NCI-H510A (cell line): Measurements from ENCODE around the gene NRBF2.
"Not testable (repeated sequence)": the region's sequence is repeated elsewhere in the genome, so short reads cannot be mapped to it uniquely, and the experiment has no call there.

ENCODE experiments used
- DNase-seq: peaks from one replicate; lab custom pipeline; 2025; lab: John Stamatoyannopoulos, UW

Gene NRBF2

DNA sequence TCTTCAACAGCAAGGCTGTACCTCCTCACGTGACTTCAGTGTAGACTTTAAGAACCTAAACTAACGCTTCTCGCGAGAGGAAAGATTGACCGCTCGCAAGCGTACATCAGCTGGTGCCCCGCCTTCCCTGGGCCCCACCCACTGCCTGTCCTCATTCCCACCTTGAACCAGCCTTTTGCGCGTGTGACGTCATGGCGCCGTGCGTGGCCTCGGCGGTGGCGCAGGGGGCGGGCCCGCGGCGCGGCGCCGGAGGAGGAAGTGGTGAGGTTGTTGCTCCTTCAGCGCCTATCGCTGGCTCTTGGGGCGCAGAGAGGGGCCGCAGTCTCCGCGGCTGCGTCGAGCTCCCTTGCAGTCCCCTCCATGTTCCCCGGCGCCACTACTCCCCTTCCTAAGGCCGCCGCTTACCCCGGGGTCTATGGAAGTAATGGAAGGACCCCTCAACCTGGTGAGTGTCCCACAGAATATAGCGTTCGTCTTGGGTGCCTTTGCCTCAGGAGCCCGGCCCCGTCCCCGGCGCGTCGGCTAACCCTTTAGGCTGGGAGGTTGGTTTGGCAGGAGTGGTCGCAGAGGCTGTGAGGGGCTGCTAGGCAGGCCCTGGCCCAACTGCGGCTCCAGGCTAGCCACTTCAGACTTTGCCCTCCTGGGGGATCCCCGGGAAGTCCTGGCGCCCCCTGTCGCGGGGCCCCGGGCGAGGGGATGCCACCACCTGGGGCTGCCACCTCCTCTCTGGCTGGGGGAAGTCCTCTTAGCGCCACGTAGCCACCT is at the start of gene NRBF2:
Gene NRBF2, plus strand, starts transcription at position 273 of the 765 bp plus-strand sequence. Its CDS starts 143 bp downstream, at position 416.
- DNase-seq = peak; percentile 85

DNA sequence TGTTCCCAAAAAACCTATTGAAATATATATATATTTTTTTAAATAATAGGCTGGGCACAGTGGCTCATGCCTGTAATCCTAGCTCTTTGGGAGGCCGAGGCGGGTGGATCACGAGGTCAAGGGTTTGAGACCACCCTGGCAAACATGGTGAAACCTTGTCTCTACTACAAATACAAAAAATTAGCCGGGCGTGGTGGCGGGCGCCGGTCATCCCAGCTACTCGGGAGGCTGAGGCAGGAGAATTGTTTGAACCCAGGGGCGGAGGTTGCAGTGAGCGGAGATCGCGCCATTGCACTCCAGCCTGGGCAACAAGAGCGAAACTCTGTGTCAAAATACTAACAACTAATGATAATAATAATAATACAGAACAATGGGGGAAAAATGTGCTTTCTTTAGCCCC is 49.7 kb upstream of the NRBF2 start:
- not testable (repeated sequence) for DNase-seq

DNA sequence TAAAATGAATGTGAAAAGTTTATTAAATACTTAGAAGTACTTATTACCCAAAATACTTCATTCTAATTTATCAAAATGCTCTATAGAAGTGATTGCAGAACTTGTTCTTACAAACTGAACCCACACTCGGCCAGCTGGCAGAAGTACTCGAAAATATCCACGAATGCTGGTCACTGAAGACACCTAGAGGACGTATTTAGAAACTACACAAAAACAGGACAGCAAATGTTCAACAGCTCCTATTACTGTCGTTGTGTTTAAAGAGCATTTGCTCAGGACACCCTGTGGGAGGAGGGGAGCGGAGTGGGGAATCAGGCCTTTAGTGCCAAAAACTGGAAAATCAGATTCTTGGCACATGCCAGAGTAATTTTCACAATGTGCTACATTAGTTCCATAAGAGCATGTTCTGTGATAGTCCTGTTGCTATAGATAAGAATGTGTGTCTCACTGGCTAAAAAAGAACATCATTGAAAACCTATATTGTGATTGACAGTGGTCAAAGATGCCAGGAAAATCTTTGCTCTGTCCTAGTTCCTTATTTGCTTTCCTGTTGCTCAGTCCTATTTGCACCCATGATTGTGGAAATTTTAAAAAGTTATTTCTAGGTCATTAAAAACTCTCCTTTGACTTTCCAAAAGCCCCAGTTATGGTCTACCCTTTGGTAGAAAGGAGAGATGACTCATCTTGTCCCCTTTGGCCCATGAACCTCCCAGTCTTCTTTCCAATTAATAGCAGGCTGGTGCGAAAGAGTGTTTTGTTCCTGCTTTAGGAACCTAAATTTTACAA is 49.0 kb upstream of the NRBF2 start:
- DNase-seq = peak; percentile 9

DNA sequence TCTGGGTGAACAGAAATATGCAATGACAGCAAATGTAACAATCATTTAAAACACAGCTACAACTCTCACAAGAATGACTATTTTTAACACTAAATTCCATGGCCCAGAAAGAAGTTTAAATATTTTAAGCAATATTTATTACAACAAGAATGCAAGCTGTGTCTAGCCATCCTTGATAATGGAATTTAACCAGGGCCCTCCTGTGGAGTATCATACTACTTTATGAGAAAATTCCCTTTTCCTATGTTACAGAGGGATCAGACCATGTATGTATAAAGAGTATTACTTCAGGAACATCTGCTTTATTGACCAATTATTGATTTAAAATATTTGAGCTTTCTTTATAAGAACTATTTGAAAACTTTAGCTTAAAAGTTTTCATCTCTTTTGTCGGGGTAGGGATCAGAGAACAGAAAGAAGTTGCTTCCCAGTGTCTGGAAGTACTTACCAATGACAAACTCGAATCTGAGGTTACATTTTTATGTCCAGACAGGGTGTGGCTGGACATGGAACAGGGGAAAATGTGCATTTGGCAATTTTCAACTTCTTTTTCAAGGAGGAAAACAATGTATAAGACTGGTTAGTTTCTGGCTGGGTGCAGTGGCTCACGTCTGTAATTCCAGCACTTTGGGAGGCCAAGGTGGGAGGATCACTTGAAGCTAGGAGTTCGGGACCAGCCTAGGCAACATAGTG is 48.3 kb upstream of the NRBF2 start:
- DNase-seq = no peak

DNA sequence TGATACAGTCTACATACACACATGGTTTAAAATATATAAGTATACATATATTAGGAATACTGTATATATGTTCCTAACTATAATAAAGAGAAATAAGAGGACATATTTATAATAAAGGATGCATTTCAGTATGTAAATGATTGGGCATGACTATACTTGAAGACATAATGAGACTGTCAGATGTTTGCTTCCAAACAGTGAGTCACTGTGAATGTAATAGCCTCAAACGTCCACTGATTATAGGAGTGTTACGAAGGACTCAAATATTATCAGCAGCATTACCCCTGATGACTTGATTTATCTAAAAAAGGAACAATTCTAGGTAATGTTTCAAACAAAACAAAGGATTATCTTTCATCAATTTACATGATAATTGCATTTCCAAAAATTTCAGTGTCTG is 39.9 kb upstream of the NRBF2 start:
- no peak for DNase-seq

DNA sequence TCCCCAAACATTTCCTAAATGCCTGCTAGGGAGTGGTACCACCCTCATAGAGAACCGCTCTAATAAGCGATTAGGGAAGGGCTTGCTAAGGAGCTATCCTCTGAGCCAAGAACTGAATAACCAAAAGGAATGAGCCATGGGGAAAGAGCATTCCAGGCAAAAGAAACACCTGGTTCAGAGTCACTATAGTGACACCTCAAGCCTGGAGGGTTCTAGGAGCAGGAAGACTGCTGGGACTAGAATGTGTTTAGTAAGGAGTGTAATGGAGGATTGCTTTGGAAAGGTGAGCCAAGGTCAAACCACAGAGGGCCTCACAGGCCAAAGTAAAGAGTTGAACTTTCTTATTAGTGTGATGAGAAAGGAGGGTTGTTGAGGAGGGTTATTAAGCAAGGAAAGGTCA is 38.7 kb upstream of the NRBF2 start:
- no peak for DNase-seq

DNA sequence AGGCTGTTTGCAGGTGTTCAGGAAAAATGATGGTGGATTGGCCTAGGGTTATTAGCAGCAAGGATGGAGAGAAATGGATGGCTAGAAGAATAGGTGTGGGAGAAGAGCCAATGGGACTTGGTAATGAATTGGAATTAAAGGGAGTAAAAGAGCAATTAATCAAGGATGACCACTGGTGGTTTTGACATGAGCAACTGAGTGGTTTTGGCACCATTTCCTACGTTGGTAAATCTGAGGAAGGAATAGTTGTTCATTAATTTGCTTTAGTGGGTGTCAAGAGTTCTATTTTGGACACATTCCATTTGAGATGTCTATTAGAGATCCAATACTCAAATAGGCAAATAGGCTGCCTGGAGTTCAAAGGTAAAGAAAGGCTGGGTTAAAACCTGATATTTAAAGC is 38.2 kb upstream of the NRBF2 start:
- no peak for DNase-seq

DNA sequence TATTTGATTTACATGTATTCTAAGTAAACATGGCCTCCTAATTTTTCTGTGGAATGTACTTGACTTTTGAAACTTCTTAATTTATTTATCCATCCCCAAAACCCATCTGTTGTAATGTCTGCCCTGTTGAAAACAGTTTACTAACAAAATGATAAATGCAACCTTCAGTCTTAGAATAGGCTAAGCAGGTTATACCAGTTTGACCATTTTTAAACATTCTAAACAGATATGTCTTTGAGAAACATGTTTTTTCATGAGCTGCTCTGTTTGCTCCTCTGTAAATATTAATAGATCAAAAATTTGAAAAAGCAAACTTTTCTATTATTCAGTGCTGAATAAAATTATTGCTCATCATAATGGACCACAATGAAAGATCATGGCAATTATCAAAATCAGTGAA is 33.4 kb upstream of the NRBF2 start:
- DNase-seq = no peak

DNA sequence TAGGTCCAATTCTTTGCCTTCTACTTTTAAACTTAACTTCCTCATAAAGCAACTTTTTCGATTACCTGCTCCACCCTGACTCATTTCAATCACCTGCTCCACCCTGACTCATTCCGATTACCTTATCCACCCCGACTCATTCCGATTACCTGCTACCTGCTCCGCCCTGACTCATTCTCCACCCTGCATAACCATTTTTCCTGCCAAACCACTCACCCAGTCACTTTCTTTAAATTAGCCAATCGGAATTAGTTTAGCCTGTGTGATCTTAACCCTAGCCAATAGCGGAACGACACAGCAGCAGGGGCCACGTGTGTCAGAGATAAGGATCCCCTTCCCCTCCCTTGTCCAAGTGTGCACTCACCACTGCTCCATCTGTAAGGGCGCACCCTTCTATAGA is 32.0 kb upstream of the NRBF2 start:
- DNase-seq = not testable (repeated sequence)

DNA sequence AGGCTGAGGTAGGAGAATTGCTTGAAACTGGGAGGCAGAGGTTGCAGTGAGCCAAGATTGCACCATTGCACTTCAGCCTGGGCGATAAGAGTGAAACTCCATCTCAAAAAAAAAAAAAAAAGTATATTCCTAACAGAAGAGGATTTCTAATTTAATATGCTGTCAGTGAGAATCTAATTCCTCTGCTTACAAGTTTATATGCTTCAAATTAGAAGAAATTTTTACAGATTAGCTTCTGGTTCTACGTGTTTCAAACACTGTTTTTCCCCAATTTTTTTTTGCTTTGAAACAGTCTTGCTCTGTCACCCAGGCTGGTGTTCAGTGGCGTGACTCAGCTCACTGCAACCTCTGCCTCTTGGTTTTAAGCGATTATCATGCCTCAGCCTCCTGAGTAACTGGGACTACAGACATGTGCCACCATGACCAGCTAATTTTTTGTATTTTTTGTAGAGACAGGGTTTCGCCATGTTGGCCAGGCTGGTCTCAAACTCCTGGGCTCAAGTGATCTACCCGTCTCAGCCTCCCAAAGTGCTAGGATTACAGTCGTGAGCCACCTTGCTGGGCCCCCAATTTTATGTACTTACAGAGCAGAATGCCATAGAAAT is 30.7 kb upstream of the NRBF2 start:
- not testable (repeated sequence) for DNase-seq

DNA sequence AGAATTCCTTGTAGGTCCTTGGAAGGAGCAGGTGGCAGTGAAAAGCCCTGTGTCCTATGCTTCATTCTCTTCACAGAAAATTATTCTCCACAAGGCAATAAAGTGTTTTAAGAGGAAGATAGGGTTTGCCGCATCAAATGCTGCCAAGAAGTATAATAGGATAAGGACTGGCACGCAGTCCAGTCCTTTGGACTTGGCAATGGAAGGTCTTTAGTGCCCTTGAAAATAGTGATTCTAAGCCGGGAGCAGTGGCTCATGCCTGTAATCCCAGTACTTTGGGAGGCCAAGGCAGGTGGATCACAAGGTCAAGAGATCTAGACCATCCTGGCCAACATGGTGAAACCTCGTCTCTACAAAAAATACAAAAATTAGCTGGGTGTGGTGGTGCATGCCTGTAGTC is 29.9 kb upstream of the NRBF2 start:
- DNase-seq = not testable (repeated sequence)

DNA sequence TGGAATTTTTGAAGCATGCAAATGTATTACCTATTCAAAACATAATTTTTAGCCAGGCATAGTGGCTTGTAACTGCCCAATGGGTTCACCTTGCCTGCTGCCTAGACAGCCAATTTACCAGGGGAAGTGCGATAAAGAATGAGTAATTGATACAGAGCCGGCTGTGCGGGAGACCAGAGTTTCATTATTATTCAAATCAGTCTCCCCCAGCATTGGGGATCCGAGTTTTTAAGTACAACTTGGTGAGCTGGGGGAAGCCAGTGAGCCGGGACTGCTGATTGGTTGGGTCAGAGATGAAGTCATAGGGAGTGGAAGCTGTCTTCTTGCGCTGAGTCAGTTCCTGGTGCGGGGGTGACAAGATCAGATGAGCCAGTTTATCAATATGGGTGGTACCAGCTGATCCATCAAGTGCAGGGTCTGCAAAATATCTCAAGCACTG is 29.1 kb upstream of the NRBF2 start:
- no peak for DNase-seq

DNA sequence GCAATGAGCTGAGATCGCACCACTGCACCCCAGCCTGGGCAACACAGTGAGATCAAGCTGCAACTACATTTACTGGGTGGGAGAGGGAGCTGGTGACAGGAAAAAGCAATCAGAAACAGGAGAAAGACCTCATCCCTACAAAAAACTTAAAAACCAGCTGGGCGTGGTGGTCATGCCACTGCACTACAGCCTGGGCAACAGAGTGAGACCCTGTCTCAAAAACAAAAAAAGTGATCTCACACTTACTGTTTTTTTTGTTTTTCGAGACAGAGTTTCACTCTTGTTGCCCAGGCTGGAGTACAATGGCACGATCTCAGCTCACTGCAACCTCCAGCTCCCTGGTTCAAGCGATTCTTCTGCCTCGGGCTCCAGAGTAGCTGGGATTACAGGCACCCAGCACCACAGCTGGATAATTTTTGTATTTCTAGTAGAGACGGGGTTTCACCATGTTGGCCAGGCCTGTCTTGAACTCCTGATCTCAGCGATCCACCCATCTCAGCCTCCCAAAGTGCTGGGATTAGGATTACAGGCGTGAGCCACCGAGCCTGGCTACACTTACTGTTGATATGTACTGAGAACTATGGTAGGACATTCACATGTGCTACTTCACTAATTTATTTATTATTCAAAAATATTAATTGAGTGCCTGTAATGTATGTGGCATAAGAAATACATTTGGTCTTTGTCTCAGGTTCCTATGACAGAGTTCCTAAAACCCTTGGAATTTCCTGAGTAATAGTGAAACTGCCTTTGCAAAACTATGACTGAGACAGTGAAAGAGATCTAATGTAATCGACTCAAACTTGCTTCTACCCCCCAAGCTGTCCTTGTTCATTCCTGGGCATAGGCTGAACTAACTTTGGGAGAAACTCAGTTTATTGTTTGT is 27.7 kb upstream of the NRBF2 start:
- no peak for DNase-seq

DNA sequence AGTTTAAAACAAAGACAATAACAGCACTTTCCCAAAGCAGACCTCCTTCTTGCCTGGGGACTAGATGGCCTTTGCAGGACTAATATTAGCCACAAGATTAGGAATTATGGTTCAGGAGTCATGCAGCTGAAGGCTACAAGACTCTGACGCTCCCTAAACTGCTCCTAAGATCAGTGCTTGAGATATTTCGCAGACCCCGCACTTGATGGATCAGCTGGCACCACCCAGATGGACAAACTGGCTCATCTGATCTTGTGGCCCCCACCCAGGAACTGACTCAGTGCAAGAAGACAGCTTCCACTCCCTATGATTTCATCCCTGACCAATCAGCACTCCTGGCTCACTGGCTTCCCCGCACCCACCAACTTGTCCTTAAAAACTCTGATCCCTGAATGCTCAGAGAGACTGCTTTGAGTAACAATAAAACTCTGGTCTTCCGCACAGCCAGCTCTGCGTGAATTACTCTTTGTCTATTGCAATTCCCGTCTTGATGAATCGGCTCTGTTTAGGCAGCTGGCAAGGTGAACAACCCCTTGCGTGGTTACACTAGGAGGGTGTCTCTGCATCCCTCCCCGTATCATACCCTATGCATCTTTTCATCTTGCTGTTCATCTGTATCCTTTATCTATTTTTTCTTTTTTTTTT is 26.9 kb upstream of the NRBF2 start:
- DNase-seq = no peak

DNA sequence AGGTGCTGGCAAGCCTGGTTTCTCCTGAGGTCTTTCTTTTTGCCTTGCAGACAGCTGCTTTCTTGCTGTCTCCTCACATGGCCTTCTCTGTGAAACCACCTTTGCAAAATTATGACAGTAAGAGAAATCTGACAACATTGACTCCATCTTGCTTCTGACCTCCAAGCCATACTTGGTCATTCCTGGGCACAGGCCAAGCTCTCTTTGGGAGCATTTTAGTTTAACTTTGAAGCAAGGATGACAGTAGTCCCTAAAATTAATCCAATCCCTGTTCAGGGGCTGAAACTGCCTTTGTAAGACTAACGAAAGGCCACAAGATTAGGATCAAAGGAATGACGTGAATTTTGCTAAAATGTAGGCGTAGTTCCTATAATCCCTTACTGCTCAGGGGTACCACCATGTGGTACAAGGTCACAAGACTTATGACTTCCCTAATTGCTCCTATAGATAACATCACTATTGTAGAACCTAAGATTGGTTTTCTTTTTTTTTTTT is 25.1 kb upstream of the NRBF2 start:
- DNase-seq = no peak

DNA sequence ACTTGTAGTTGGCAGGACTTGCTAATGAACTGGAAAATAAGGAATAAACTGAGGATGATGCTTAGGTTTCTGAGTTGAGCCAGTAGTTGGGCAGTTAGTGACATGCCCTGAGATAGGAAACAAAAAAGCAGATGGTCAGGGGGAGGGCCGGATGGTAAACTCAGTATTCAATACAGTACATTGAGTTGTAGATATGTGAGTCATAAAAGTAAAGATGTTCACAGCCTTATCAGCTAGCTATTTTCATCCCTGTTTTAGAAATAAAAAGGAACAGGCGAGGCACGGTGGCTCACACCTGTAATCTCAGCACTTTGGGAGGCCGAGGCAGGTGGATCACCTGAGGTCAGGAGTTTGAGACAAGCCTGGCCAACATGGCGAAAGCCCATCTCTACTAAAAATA is 22.2 kb upstream of the NRBF2 start:
- DNase-seq = no peak

DNA sequence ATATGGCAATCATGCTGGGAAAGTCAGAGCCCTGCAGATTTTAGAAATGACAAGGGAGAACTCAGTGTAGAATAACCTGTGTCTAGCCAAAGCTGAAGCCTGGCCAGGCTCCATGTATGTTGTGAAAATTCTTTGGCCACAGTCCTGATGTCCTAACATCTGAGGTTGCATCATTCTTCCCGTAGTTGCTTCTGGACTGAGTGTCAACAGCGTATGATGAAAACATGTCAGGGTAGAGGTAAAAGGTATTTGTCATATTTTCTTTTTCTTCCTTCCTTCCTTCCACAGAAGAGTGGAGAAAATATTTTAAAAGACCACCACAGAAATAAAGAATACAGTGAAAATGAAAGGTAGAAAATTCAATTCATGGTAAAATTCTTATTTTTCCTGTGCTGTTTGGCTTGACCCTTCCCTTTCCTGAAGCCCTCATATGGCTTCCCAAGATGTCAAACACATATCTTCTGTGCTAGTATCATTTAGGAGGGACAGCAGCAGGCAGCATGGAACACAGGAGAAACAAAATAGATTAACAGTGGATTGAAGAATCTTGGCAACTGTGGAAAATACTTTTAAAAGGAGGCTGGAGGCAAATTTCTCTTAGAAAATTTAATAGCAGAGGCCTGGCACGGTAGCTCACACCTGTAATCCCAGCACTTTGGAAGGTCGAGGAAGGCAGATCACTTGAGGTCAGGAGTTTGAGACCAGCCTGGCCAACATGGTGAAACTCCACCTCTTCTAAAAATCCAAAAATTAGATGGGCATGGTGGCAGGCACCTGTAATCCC is 18.9 kb upstream of the NRBF2 start:
- DNase-seq = no peak

DNA sequence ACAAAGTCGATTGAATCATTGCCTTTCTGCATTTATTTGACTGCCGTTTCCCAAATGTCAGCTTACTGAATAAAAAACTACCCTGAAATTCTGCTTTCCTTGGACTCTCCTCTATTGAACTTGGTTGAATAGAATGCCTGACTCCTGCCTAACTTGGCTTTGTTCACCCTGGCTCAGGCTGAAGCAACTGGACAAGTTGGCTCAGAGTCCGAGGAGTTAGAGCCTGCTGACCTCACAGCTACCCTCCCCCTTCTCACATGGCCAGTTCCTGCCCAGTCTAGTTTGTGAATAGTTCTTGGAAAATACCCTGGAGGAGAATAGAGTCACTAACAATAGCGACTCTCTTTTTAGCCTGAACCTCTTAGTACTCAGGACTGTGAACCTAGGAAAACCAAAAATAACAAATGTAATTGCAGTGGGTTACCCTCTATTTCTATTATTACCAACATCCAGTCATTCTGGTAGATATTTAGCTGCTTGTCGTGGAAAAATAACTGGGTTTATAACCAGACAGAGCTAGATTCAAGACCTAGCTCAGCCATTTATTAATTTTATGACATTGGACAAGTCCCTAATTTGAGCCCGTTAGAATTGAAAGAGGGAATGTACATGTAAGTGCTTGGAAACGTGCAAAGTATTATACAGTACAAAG is 17.3 kb upstream of the NRBF2 start:
- no peak for DNase-seq

DNA sequence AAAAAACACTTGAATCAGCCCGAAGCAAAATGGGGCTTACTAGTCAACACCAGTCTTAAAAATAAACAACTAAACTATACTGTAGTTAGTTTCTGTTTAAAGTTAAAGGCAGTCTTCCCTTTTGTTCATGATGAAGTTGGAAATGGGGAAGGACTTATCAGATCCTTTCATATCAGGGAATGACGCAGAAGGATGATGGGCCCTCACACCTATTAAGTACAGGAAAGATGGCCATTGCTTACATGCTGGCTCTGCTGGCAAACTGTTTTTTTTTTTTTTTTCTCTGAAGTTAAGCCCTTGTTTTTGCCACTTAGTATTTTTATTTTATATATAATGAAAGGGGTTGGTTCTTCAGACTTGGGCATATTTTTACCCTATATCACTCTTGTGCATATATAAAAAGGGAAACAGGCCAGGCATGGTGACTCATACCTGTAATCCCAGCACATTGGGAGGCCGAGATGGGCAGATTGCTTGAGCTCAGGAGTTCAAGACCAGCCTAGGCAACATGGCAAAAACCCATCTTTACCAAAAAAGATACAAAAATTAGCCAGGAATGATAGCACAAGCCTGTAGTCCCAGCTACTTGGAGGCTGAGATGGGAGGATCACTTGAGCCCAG is 16.6 kb upstream of the NRBF2 start:
- no peak for DNase-seq
